HEK293T (cell line): ENCODE results near the gene SIM1.

Experiments used
- CTCF ChIA-PET: fragments of 350-600 bp; formaldehyde crosslinking; extraction: SDS; loops from one replicate; lab custom pipeline; 2021; ENCODE audit warnings: antibody characterized with exemption, inconsistent platforms; lab: Yijun Ruan, JAX
- POLR2A ChIA-PET: fragments of 350-600 bp; formaldehyde crosslinking; extraction: SDS; loops from one replicate; lab custom pipeline; 2020; ENCODE audit warnings: antibody characterized with exemption, inconsistent platforms; lab: Yijun Ruan, JAX
- DNase-seq: peaks from one replicate; pipeline ENCODE4 v3.0.0; 2012; ENCODE audit warnings: mixed read lengths; ENCODE audit errors: extremely low spot score
- ARNT ChIP-seq: fragments of 450-650 bp; IDR thresholded peaks from 2 replicates; pipeline ENCODE4 v1.6.1; 2017; ENCODE audit warnings: mild to moderate bottlenecking
- BHLHE40 ChIP-seq: fragments of 450-650 bp; IDR thresholded peaks from 2 replicates; pipeline ENCODE4 v1.6.1; 2016; ENCODE audit warnings: mild to moderate bottlenecking, moderate library complexity, borderline replicate concordance
- CTBP1 ChIP-seq: fragments of 450-650 bp; IDR thresholded peaks from 2 replicates; pipeline ENCODE4 v1.6.1; 2016; ENCODE audit warnings: borderline replicate concordance
- ELF4 ChIP-seq: fragments of 450-650 bp; IDR thresholded peaks from 2 replicates; pipeline ENCODE4 v1.6.1; 2017; ENCODE audit warnings: antibody characterized with exemption
- FOXA1 ChIP-seq: fragments of 450-650 bp; IDR thresholded peaks from 2 replicates; pipeline ENCODE4 v1.6.1; 2016; ENCODE audit warnings: mild to moderate bottlenecking
- FOXK2 ChIP-seq: fragments of 450-650 bp; IDR thresholded peaks from 2 replicates; pipeline ENCODE4 v1.6.1; 2016; ENCODE audit warnings: mild to moderate bottlenecking
- FOXM1 ChIP-seq: fragments of 450-650 bp; IDR thresholded peaks from 2 replicates; pipeline ENCODE4 v1.6.1; 2017; ENCODE audit warnings: mild to moderate bottlenecking, borderline replicate concordance
- HDGF ChIP-seq: fragments of 450-650 bp; IDR thresholded peaks from 2 replicates; pipeline ENCODE4 v1.6.1; 2017; ENCODE audit warnings: antibody characterized with exemption, borderline replicate concordance
- L3MBTL2 ChIP-seq: fragments of 450-650 bp; conservative IDR thresholded peaks from 2 replicates; pipeline ENCODE4 v1.6.1; 2016; ENCODE audit warnings: mild to moderate bottlenecking
- LEF1 ChIP-seq: fragments of 450-650 bp; IDR thresholded peaks from 2 replicates; pipeline ENCODE4 v1.6.1; 2017; ENCODE audit warnings: mild to moderate bottlenecking, borderline replicate concordance
- NFRKB ChIP-seq: fragments of 450-650 bp; IDR thresholded peaks from 2 replicates; pipeline ENCODE4 v1.6.1; 2016; ENCODE audit warnings: mild to moderate bottlenecking, moderate library complexity
- SP1 ChIP-seq: fragments of 450-650 bp; IDR thresholded peaks from 2 replicates; pipeline ENCODE4 v1.6.1; 2017
- SUZ12 ChIP-seq: fragments of 450-650 bp; IDR thresholded peaks from 2 replicates; pipeline ENCODE4 v1.6.1; 2016; ENCODE audit warnings: mild to moderate bottlenecking
- TARDBP ChIP-seq: fragments of 450-650 bp; IDR thresholded peaks from 2 replicates; pipeline ENCODE4 v1.6.1; 2016
- ZNF384 ChIP-seq: fragments of 450-650 bp; IDR thresholded peaks from 2 replicates; pipeline ENCODE4 v1.6.1; 2016
- TF ChIP-seq, protein P1 (sequence below): fragments of 450-650 bp; IDR thresholded peaks from 2 replicates; pipeline ENCODE4 v1.6.1; 2016

SIM1 gene, protein sequence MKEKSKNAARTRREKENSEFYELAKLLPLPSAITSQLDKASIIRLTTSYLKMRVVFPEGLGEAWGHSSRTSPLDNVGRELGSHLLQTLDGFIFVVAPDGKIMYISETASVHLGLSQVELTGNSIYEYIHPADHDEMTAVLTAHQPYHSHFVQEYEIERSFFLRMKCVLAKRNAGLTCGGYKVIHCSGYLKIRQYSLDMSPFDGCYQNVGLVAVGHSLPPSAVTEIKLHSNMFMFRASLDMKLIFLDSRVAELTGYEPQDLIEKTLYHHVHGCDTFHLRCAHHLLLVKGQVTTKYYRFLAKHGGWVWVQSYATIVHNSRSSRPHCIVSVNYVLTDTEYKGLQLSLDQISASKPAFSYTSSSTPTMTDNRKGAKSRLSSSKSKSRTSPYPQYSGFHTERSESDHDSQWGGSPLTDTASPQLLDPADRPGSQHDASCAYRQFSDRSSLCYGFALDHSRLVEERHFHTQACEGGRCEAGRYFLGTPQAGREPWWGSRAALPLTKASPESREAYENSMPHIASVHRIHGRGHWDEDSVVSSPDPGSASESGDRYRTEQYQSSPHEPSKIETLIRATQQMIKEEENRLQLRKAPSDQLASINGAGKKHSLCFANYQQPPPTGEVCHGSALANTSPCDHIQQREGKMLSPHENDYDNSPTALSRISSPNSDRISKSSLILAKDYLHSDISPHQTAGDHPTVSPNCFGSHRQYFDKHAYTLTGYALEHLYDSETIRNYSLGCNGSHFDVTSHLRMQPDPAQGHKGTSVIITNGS

DNA sequence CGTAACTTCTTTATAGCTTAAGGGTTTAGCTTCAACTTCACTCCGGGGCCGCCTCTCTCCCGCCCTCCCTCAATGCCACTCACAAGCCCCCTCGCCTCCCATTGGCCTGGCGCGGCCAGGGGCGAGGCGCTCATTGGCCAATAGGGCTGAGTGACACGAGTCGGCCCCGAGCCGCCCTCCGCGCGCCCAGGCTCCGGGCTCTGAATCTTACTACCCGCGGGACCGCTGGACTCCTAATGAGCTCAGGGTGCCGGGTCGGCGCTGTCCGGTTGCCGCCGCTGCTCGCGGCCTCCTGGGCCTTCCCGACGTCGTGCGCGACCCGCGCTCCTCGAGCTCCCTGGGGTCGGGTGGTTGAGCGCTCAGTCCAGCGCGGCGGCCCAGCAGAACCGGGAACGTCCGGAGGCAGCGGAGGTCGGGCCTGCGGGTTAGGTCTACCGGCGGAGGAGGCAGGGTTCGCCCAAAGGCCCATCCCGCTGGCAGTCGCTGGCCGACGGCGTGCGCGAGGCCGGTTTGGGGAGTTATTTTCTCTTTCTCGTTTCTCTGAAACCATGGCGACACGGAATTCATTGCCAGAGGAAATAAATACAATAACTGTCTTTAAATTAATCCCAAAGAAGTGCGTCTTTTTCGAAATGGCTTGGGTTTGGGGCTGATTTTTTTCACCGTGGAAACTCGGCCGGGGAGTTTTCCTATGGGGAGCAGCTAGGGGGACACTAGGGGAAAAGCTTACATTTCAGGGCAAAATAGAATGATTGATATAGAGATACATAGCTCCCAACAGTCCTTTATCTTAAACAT lies at the start of gene SIM1:
Gene SIM1 (minus strand): TSS at position 19 of the 798 bp plus-strand sequence. CDS start 1,453 bp downstream, outside the sequence.
- POLR2A ChIA-PET, result interaction anchor here (0.6 to 1.8 kb wide), 16 partner anchors 8 to 355 kb away, joined by 3 to 10 read pairs (median 3); no protein-coding TSS in a partner anchor
- peak; percentile 83 for DNase-seq
- no peak for TF ChIP-seq ELF4
- TF ChIP-seq, protein P1, sequence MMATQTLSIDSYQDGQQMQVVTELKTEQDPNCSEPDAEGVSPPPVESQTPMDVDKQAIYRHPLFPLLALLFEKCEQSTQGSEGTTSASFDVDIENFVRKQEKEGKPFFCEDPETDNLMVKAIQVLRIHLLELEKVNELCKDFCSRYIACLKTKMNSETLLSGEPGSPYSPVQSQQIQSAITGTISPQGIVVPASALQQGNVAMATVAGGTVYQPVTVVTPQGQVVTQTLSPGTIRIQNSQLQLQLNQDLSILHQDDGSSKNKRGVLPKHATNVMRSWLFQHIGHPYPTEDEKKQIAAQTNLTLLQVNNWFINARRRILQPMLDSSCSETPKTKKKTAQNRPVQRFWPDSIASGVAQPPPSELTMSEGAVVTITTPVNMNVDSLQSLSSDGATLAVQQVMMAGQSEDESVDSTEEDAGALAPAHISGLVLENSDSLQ, result peak; percentile 99
- TF ChIP-seq L3MBTL2, result peak; percentile 70
- CTCF ChIA-PET, result interaction anchor here (0.7 to 1.6 kb wide), 9 partner anchors 9 to 597 kb away, joined by 3 to 5 read pairs (median 3); no protein-coding TSS in a partner anchor

DNA sequence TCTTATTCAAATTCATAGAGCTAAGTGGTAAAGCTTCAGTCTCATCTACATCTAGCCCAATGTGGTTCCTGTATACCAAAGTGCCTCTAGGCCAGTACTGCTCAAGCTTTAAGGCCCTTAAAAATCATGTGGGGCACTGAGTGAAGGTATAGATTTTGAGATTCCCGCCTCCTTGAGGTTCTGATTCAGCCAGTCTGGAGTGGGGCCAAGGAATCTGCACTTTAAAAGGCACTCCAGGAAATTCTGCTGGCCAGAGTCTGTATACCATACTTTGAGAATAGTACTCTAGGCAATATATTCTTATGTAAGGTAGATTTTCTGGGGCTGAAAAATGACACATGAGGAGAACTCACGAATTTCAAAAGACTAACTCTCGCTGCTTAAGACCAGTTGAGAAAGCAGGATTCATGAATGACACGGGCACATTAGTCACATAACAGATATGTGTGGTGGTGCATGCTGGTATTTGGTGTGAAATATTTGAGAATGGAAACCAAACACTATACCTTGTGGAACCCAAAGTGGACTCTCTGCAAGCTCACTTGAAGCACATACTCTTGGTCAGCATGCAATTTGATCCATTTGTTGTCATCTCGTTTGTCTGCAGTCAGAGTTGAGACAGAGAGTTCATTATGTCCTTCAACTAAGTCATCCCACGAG lies 47.6 kb upstream of the SIM1 start:
- DNase-seq, result no peak
- TF ChIP-seq FOXA1, result no peak
- no peak for TF ChIP-seq FOXK2
- TF ChIP-seq ARNT, result no peak
- TF ChIP-seq ZNF384, result no peak
- TF ChIP-seq BHLHE40, result no peak
- TF ChIP-seq NFRKB, result no peak
- TF ChIP-seq TARDBP, result no peak
- TF ChIP-seq SUZ12, result no peak
- no peak for TF ChIP-seq L3MBTL2
- no peak for TF ChIP-seq ELF4
- TF ChIP-seq, protein P1, result no peak
- no peak for TF ChIP-seq LEF1
- no peak for TF ChIP-seq FOXM1
- no peak for TF ChIP-seq SP1
- no peak for TF ChIP-seq CTBP1
- no peak for TF ChIP-seq HDGF
- CTCF ChIA-PET, result no interaction called here
- POLR2A ChIA-PET, result no interaction called here

DNA sequence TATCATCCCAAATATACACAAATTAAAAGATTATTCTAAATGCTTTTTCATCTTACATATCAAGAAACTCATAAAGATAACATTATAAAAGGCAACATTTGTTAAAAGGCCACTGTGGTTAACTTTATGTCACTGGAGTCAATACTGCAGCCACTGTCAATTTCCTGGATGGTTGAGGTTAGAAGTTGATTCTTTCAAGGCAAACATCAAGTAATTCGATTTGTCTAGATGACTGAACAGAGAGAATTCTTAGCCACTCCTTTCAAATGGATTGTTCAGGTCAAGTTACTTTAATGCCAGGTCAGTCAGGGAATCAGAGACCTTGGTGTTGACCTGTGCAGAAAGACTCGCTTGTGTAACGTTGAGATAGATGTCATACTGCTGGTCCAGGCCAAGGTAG lies 44.4 kb upstream of the SIM1 start:
- TF ChIP-seq, protein P1, result no peak
- TF ChIP-seq SUZ12, result no peak
- TF ChIP-seq TARDBP, result no peak
- no peak for TF ChIP-seq LEF1
- no peak for TF ChIP-seq ARNT
- no peak for TF ChIP-seq BHLHE40
- TF ChIP-seq HDGF, result no peak
- TF ChIP-seq CTBP1, result no peak
- no peak for TF ChIP-seq FOXM1
- no peak for TF ChIP-seq SP1
- no peak for TF ChIP-seq L3MBTL2
- CTCF ChIA-PET, result no interaction called here
- POLR2A ChIA-PET, result no interaction called here
- no peak for DNase-seq

DNA sequence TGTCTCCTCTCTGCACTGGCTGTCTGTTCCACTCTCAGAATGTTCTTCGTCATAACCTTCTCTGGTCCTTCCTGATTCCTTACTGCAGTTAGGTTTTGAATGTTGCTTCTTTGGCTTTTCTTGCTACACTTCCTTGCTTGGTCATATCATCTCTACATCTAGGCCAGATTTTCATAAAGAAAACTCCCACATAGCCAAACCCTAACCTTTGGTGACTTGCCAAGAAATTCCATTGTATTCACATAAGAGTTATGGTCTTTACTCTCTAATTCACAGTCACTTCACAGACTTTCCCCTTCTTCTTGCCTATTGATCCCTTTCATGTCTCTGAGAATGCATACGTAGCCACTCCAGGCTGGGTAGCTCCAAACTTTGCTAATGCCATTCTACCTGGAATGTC lies 41.9 kb upstream of the SIM1 start:
- POLR2A ChIA-PET, result no interaction called here

DNA sequence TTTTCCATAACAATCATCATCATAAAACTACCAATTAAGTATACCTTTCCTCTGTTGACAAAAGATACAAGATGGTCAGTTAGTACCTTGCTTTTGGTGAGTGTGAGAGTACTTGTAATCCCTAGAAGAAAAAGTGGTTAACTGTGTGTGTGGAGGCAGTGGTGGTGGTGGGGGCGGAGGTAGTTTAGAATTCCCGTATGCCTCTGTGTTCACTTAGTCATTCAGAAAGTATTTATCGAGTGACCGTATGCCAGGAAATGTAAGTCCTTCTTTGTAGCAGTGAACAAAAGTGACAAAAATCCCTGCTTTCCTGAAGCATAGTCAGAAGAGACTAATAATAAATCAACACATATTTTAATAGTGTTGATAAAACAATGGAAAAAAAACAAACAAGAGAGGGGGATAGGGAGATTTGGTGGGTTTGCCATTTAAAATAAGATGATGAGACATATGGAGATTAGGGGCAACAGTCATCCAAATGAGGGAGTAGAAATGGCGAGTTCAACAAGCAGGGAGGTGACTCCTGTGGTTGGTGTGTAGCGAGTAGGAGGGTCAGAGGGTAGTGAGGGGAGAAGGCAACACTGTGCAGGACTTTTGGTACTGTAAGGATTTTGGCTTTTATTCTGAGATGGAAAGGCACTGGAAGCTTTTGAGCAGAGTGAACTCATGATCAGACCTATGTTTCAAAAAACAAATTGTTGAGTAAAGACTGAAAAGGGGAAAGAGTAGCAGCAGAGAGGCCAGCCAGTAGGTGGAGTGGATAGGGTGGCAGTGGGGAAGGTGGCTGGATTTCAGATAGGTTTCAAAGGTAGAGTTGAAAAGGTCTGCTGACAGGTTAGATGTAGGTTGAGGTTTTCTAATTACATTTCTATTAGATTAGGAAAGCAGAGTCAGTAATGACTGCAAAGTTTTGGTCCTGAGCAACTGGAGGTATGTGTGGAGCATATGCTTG lies 40.3 kb upstream of the SIM1 start:
- ChIA-PET CTCF (interaction anchor here (0.6 kb wide), 1 partner anchor 11 kb away, joined by 3 read pairs; no protein-coding TSS in a partner anchor), POLR2A (no interaction called here)
- TF ChIP-seq FOXM1 (no peak), ELF4 (no peak)
- no peak for DNase-seq

More for the DNA sequence above, 41.9 kb upstream of the SIM1 start:
- CTCF ChIA-PET, result no interaction called here
- DNase-seq, result no peak
- TF ChIP-seq NFRKB, result no peak
